H1 (cell line): ENCODE measurements around the gene FOXN4. TPM values are rescaled to one million over a fixed set of nuclear protein-coding genes. Genes with fewer than 3 reads are reported as not detected.

ENCODE experiments used
- CREB1 ChIP-seq: IDR thresholded peaks from 2 replicates; pipeline ENCODE4 v1.6.1; 2012; ENCODE audit warnings: inconsistent platforms
- GABPA ChIP-seq: IDR thresholded peaks from 2 replicates; pipeline ENCODE4 v1.6.1; 2011; ENCODE audit warnings: mild to moderate bottlenecking, low read length, moderate library complexity, borderline replicate concordance; ENCODE audit not compliant: insufficient read depth
- TBP ChIP-seq: IDR thresholded peaks from 2 replicates; pipeline ENCODE4 v1.6.1; 2011; ENCODE audit warnings: low read depth, low read length, improper control_type of control experiment
- YY1 ChIP-seq: IDR thresholded peaks from 2 replicates; pipeline ENCODE4 v1.6.1; 2011; ENCODE audit warnings: low read depth, mild to moderate bottlenecking, low read length
- polyA plus RNA-seq, 7 experiments: library from polyadenylated mRNA; depleted of rRNA in 3 of 7; stranded (reverse) in 5 of 7; unstranded in 2 of 7; fragments of >200 nt in 5 of 7; fragments of 200-250 nt in 2 of 7; gene quantifications; 1 replicate in 5 of 7; 2 replicates in 1 of 7; 4 replicates in 1 of 7; pipeline versions ENCODE4 v1.2.1 to v1.2.3, GENCODE V29; 2011 to 2013; ENCODE audit warnings: missing spikeins in 2 of 7, mixed read lengths in 2 of 7
- total RNA-seq: library from RNA; stranded (reverse); fragmentation: NEBNext Ultra II Directional; extraction: Animal tissue kit (Norgen Biotek cat#: 25700); gene quantifications from 2 replicates; pipeline ENCODE4 v1.2.1, GENCODE V29; 2021

The FOXN4 gene
- total and polyA plus RNA-seq, 2 of the 8 experiments (the other 6 are each of a cell fraction or from before 2014, with no cell fraction given), result 0.26 to 0.29 TPM

- no peak for TF ChIP-seq CREB1
- no peak for TF ChIP-seq YY1
- TF ChIP-seq TBP, result no peak
- no peak for TF ChIP-seq GABPA
- TF ChIP-seq, all 59 proteins: peak for 0
Measured at GRCh38 chr12:109274381-109274780, 34.7 kb downstream of the FOXN4 start (continued).
